ENCODE data around the gene TUSC2. TPM values are rescaled to one million over a fixed set of nuclear protein-coding genes. Genes with fewer than 3 reads are reported as not detected.
A peak's percentile ranks its signal among the peaks of the same experiment; 100 is the strongest.

Gene TUSC2
- total and polyA plus RNA-seq, 2 experiments from 2014 or later, result 30.0 to 45.6 TPM

GRCh38 chr3:50353245-50354004 is 25.4 kb upstream of the TUSC2 start:
- H3K36me3 ChIP-seq (replicated peaks; ENCODE audit: insufficient read depth, low read depth), result no peaks in the 10 kb centered on the region
- TF ChIP-seq, protein P1, sequence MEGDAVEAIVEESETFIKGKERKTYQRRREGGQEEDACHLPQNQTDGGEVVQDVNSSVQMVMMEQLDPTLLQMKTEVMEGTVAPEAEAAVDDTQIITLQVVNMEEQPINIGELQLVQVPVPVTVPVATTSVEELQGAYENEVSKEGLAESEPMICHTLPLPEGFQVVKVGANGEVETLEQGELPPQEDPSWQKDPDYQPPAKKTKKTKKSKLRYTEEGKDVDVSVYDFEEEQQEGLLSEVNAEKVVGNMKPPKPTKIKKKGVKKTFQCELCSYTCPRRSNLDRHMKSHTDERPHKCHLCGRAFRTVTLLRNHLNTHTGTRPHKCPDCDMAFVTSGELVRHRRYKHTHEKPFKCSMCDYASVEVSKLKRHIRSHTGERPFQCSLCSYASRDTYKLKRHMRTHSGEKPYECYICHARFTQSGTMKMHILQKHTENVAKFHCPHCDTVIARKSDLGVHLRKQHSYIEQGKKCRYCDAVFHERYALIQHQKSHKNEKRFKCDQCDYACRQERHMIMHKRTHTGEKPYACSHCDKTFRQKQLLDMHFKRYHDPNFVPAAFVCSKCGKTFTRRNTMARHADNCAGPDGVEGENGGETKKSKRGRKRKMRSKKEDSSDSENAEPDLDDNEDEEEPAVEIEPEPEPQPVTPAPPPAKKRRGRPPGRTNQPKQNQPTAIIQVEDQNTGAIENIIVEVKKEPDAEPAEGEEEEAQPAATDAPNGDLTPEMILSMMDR (IDR thresholded peaks at IDR 0.05; ENCODE audit: poor library complexity), result no peak
- TF ChIP-seq EZH2phosphoT487 (IDR thresholded peaks at IDR 0.05; ENCODE audit: low read depth, severe bottlenecking, unreplicated experiment), result no peak
- TF ChIP-seq EZH2 (IDR thresholded peaks at IDR 0.05; ENCODE audit: borderline replicate concordance), result no peak
- no peak overlapping the region for H3K27ac ChIP-seq
- no peak overlapping the region for H3K4me3 ChIP-seq
- H3K27me3 ChIP-seq, result no peaks in the 10 kb centered on the region
- no peaks in the 10 kb centered on the region for H3K9me3 ChIP-seq (ENCODE audit: low read depth)
- no peak overlapping the region for H2AFZ ChIP-seq
- no peak for DNase-seq (ENCODE audit: low spot score)
- H4K20me1 ChIP-seq (ENCODE audit: insufficient read depth, poor library complexity, severe bottlenecking), result peaks cover 35% of the 10 kb centered on the region
- H3K4me2 ChIP-seq, result no peak overlapping the region
- H3K79me2 ChIP-seq, result peaks cover 55% of the 10 kb centered on the region
- H3K4me1 ChIP-seq (ENCODE audit: insufficient read depth), result peaks cover 42% of the 10 kb centered on the region
- H3K9me2 ChIP-seq (replicated peaks; ENCODE audit: insufficient read depth), result no peaks in the 10 kb centered on the region
- 93% methylated on average over 12 of the region's 12 CpGs for WGBS (ENCODE audit: low lambda C conversion rate, missing lambda C conversion rate)

- no peaks in the 10 kb centered on the region for H3K9me2 ChIP-seq (replicated peaks; ENCODE audit: insufficient read depth)
- 37% methylated on average over 2 of the region's 2 CpGs for WGBS (ENCODE audit: low lambda C conversion rate, missing lambda C conversion rate)
- peaks cover 36% of the 10 kb centered on the region for H3K4me1 ChIP-seq (ENCODE audit: insufficient read depth)
- peaks cover 48% of the 10 kb centered on the region for H3K79me2 ChIP-seq
- H4K20me1 ChIP-seq (ENCODE audit: insufficient read depth, poor library complexity, severe bottlenecking), result peaks cover 28% of the 10 kb centered on the region
- no peaks in the 10 kb centered on the region for H3K27me3 ChIP-seq
- no peak for TF ChIP-seq EZH2 (IDR thresholded peaks at IDR 0.05; ENCODE audit: borderline replicate concordance)
- TF ChIP-seq, protein P1 (IDR thresholded peaks at IDR 0.05; ENCODE audit: poor library complexity), result peak; percentile 28
- no peak overlapping the region for H3K27ac ChIP-seq
- no peak overlapping the region for H3K4me2 ChIP-seq
- H3K9me3 ChIP-seq (ENCODE audit: low read depth), result no peaks in the 10 kb centered on the region
- H3K4me3 ChIP-seq, result no peak overlapping the region
- DNase-seq (ENCODE audit: low spot score), result no peak
- no peaks in the 10 kb centered on the region for H3K36me3 ChIP-seq (replicated peaks; ENCODE audit: insufficient read depth, low read depth)
- H2AFZ ChIP-seq, result no peak overlapping the region
Observed at GRCh38 chr3:50352781-50353180, 24.8 kb upstream of the TUSC2 start.

DNA sequence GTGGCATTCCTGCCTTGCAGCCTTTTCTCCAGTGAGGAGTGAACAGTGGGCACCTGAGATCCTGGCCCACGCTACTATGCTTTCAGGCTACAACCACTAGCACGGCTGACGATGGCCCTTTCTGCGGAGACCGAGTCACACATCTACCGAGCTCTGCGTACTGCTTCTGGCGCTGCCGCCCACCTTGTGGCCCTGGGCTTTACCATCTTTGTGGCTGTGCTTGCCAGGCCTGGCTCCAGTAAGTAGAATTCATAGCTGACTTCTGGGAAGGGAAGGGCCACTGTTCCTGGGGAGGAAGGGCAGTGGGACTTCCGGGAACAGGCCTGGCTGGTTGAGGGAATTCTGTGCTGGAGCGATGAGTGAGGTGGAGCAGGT is 23.3 kb upstream of the TUSC2 start:
- Histone ChIP-seq H3K79me2 (peaks cover 34% of the 10 kb centered on the region), H3K4me2 (peak overlapping the region; percentile 91), H3K4me3 (peak overlapping the region; percentile 81), H3K27ac (no peak overlapping the region), H3K4me1 (ENCODE audit: insufficient read depth) (peaks cover 22% of the 10 kb centered on the region), H4K20me1 (ENCODE audit: insufficient read depth, poor library complexity, severe bottlenecking) (peaks cover 14% of the 10 kb centered on the region), H3K9me2 (replicated peaks; ENCODE audit: insufficient read depth) (no peaks in the 10 kb centered on the region), H3K27me3 (no peaks in the 10 kb centered on the region), H3K36me3 (replicated peaks; ENCODE audit: insufficient read depth, low read depth) (no peaks in the 10 kb centered on the region), H3K9me3 (ENCODE audit: low read depth) (no peaks in the 10 kb centered on the region), H2AFZ (no peak overlapping the region)
- 74% methylated on average over 11 of the region's 11 CpGs for WGBS (ENCODE audit: low lambda C conversion rate, missing lambda C conversion rate)
- TF ChIP-seq, protein P1 (IDR thresholded peaks at IDR 0.05; ENCODE audit: poor library complexity), result no peak
- no peak for DNase-seq (ENCODE audit: low spot score)

Measured in hepatocyte (in vitro differentiated cells).